GM18909 (cell line): ENCODE results near the gene CNPY1.
"Not testable (repeated sequence)": the region's sequence is repeated elsewhere in the genome, so short reads cannot be mapped to it uniquely, and the experiment has no call there.

Experiments
- ATAC-seq: cut with Tn5 transposase; IDR thresholded peaks from one replicate; pipeline ENCODE4 v1.9.1; 2021; ENCODE audit warnings: mild to moderate bottlenecking; ENCODE audit not compliant: unreplicated experiment, poor library complexity

CNPY1 gene

GRCh38 chr7:155579565-155579964 lies 33.2 kb upstream of the CNPY1 start:
- ATAC-seq = no peak

- ATAC-seq = no peak
Observed at GRCh38 chr7:155578016-155578415, 31.7 kb upstream of the CNPY1 start.

GRCh38 chr7:155577509-155577905 lies 31.1 kb upstream of the CNPY1 start:
- ATAC-seq = no peak

GRCh38 chr7:155576900-155577508 lies 30.6 kb upstream of the CNPY1 start:
- ATAC-seq = no peak

GRCh38 chr7:155576416-155576815 lies 30.1 kb upstream of the CNPY1 start:
- no peak for ATAC-seq

- no peak for ATAC-seq
Observed at GRCh38 chr7:155574556-155575290, 28.4 kb upstream of the CNPY1 start.

- no peak for ATAC-seq
Observed at GRCh38 chr7:155571581-155572345, 25.4 kb upstream of the CNPY1 start.

GRCh38 chr7:155570991-155571390 lies 24.6 kb upstream of the CNPY1 start:
- ATAC-seq = no peak

GRCh38 chr7:155570171-155570958 lies 24.0 kb upstream of the CNPY1 start:
- no peak for ATAC-seq

GRCh38 chr7:155569681-155570080 lies 23.3 kb upstream of the CNPY1 start:
- no peak for ATAC-seq

GRCh38 chr7:155568842-155569494 lies 22.6 kb upstream of the CNPY1 start:
- ATAC-seq = no peak

GRCh38 chr7:155568333-155568660 lies 21.9 kb upstream of the CNPY1 start:
- no peak for ATAC-seq

GRCh38 chr7:155567646-155568332 lies 21.4 kb upstream of the CNPY1 start:
- ATAC-seq = no peak

GRCh38 chr7:155566011-155566836 lies 19.9 kb upstream of the CNPY1 start:
- no peak for ATAC-seq

GRCh38 chr7:155565596-155565995 lies 19.2 kb upstream of the CNPY1 start:
- no peak for ATAC-seq

GRCh38 chr7:155562976-155563375 lies 16.6 kb upstream of the CNPY1 start:
- not testable (repeated sequence) for ATAC-seq

GRCh38 chr7:155562106-155562505 lies 15.7 kb upstream of the CNPY1 start:
- ATAC-seq = no peak

GRCh38 chr7:155560982-155561686 lies 14.8 kb upstream of the CNPY1 start:
- ATAC-seq = no peak
